ENCODE data around the gene NUDC. TPM values are rescaled to one million over a fixed set of nuclear protein-coding genes. Genes with fewer than 3 reads are reported as not detected.
A peak's percentile ranks its signal among the peaks of the same experiment; 100 is the strongest.

Gene NUDC
- total and polyA plus RNA-seq, 2 of the 4 experiments (the other 2 are of a cell fraction), result 34.8 to 89.8 TPM

GRCh38 chr1:26909951-26910342 lies 11.6 kb upstream of the NUDC start:
- Histone ChIP-seq H3K14ac (replicated peaks; ENCODE audit: low read depth, low read length) (no peak overlapping the region), H3K9me3 (ENCODE audit: control insufficient read depth, insufficient read depth, low read length) (no peaks in the 10 kb centered on the region), H4K91ac (ENCODE audit: insufficient read depth, low read depth, low read length) (no peak overlapping the region), H2AK9ac (replicated peaks; ENCODE audit: low read depth, low read length, poor library complexity) (no peak overlapping the region), H3K56ac (ENCODE audit: extremely low read depth, insufficient read depth, low read length) (no peak overlapping the region), H2BK120ac (ENCODE audit: low read depth, low read length) (no peak overlapping the region), H2BK15ac (ENCODE audit: low read depth, low read length) (no peak overlapping the region), H3K79me1 (ENCODE audit: low read depth in 1 of 2, low read length in 2 of 2) (no peaks in the 10 kb centered on the region), H3K27ac (ENCODE audit: insufficient read depth, low read length) (no peak overlapping the region), H3K4ac (ENCODE audit: low read depth, low read length) (no peak overlapping the region), H3K4me3 (ENCODE audit: insufficient read depth, low read depth, low read length) (no peak overlapping the region), H3K9me1 (ENCODE audit: insufficient read depth, low read length) (no peaks in the 10 kb centered on the region), H3K27me3 (ENCODE audit: control insufficient read depth, insufficient read depth, low read length) (peaks cover 15% of the 10 kb centered on the region), H3K23ac (ENCODE audit: low read depth, low read length) (no peak overlapping the region), H3K4me2 (ENCODE audit: low read depth, low read length) (no peak overlapping the region), H2AFZ (replicated peaks; ENCODE audit: low read length, poor library complexity) (peak overlapping the region; percentile 39), H3K4me1 (ENCODE audit: control insufficient read depth, insufficient read depth, low read length) (no peaks in the 10 kb centered on the region), H2BK5ac (ENCODE audit: low read depth, low read length, poor library complexity, severe bottlenecking) (no peak overlapping the region), H3K9ac (ENCODE audit: low read depth, low read length) (no peak overlapping the region), H4K8ac (ENCODE audit: low read depth in 2 of 2, low read length in 2 of 2) (no peak overlapping the region), H2AK5ac (ENCODE audit: low read depth, low read length) (no peak overlapping the region), H3K36me3 (ENCODE audit: control insufficient read depth, insufficient read depth, low read length) (no peaks in the 10 kb centered on the region), H2BK20ac (ENCODE audit: low read depth, low read length) (no peak overlapping the region), H3K18ac (ENCODE audit: low read depth, low read length) (no peak overlapping the region), H4K20me1 (ENCODE audit: insufficient read depth, low read length) (no peaks in the 10 kb centered on the region), H4K5ac (ENCODE audit: low read depth, low read length) (no peak overlapping the region)
- CTCF ChIA-PET, result no interaction called here
- WGBS, 2 experiments (ENCODE audit: extremely low coverage in 2 of 2, insufficient read length in 1 of 2), result no CpG with 5 or more reads among the region's 3 CpGs
- in situ Hi-C loops (cut with MboI; ENCODE audit: low sequenced_read_pairs) (no loop called here), intact Hi-C loops (cut with micrococcal nuclease) (no loop called here), dilution Hi-C loops (cut with HindIII; ENCODE audit: low sequenced_read_pairs, unreplicated experiment) (no loop called here)
- no peak for TF ChIP-seq ELK1 (IDR thresholded peaks at IDR 0.05; ENCODE audit: borderline replicate concordance, low read depth, low read length)
- no peak for TF ChIP-seq MAFK (IDR thresholded peaks at IDR 0.05; ENCODE audit: low read depth, low read length)
- no peak for TF ChIP-seq CHD1 (IDR thresholded peaks at IDR 0.05; ENCODE audit: low read depth, low read length)
- no peak for TF ChIP-seq MAZ (IDR thresholded peaks at IDR 0.05; ENCODE audit: borderline replicate concordance, low read depth, low read length)
- POLR2A ChIA-PET (ENCODE audit: unreplicated experiment), result no interaction called here
- DNase-seq (no peak), ATAC-seq (ENCODE audit: low read depth) (no peak)
- no TSS peak for BruUV-seq (replicated peaks)

Data from IMR-90 (cell line).